Mucosa of descending colon (tissue), 3 donors: ENCODE results near the gene SDE2. TPM values are rescaled to one million over a fixed set of nuclear protein-coding genes. Genes with fewer than 3 reads are reported as not detected.

Experiments
- ATAC-seq: fragments of 200-7000 bp; cut with Tn5 transposase; one replicate; pipeline ENCODE4 v1.9.1; 2020; ENCODE audit warnings: mild to moderate bottlenecking, moderate library complexity
- DNase-seq, 3 donors: peaks; one replicate each; pipeline ENCODE4 v3.0.0-alpha.2; 2020
- H3K36me3 ChIP-seq: fragments of 200-600 bp; one replicate; pipeline ENCODE4 v1.8.0; 2021; ENCODE audit warnings: low read depth, mild to moderate bottlenecking
- H3K4me1 ChIP-seq: fragments of 200-600 bp; one replicate; pipeline ENCODE4 v1.8.0; 2021; ENCODE audit warnings: low read depth, mild to moderate bottlenecking
- H3K4me3 ChIP-seq: fragments of 200-600 bp; one replicate; pipeline ENCODE4 v1.8.0; 2021; ENCODE audit warnings: mild to moderate bottlenecking
- H3K9me3 ChIP-seq: fragments of 200-600 bp; one replicate; pipeline ENCODE4 v1.8.0; 2021; ENCODE audit warnings: mild to moderate bottlenecking
- CTCF ChIP-seq: fragments of 200-600 bp; IDR thresholded peaks from one replicate; pipeline ENCODE4 v1.8.0; 2022; ENCODE audit warnings: antibody characterized with exemption, mild to moderate bottlenecking
- intact Hi-C, 2 donors: fragments of 100-400 bp; cut with DNase I in 1 of 2; cut with micrococcal nuclease in 1 of 2; formaldehyde crosslinking; loops; one replicate each; pipeline versions ENCODE4 v1.11.0 to v1.11.1; 2022; cut with DNase I, micrococcal nuclease
- total RNA-seq, 3 donors: library from RNA; stranded (reverse); fragmentation: NEBNext Ultra II Directional in 2 of 3; extraction: Animal tissue kit (Norgen Biotek cat#: 25700) in 2 of 3; gene quantifications; one replicate each; pipeline versions ENCODE4 v1.2.1 to v1.2.4, GENCODE V29; 2021 to 2023
- donor health status: DM: no; HTN: no; CAD: no; lungs with moderate emphysema.
- donor health status: DM: no; HTN: no; CAD: no.
- donor health status: DM: no; HTN: yes; CAD: no.

SDE2 gene
- total RNA-seq, 3 donors from 2014 or later = 14.1 to 21.0 (median 15.0) TPM

- Histone ChIP-seq H3K4me1 (peaks cover 26% of the 10 kb centered on the region), H3K9me3 (no peaks in the 10 kb centered on the region), H3K4me3 (no peak overlapping the region), H3K36me3 (no peaks in the 10 kb centered on the region)
- intact Hi-C loops = no loop called here
- DNase-seq (peak in 1 of 3 donors; percentile 39), ATAC-seq (peak; percentile 35)
- no peak for TF ChIP-seq CTCF
Observed at GRCh38 chr1:226029568-226030225, 30.6 kb upstream of the SDE2 start.

GRCh38 chr1:226029093-226029496 is 30.0 kb upstream of the SDE2 start:
- Histone ChIP-seq H3K9me3 (no peaks in the 10 kb centered on the region), H3K36me3 (no peaks in the 10 kb centered on the region), H3K4me1 (peaks cover 21% of the 10 kb centered on the region), H3K4me3 (no peak overlapping the region)
- peak; percentile 89 for ATAC-seq
- DNase-seq = peak in 2 of 3 donors; percentile 78 to 79
- intact Hi-C loops = no loop called here
- no peak for TF ChIP-seq CTCF

GRCh38 chr1:226027538-226028217 is 28.5 kb upstream of the SDE2 start:
- intact Hi-C loops = no loop called here
- no peak for TF ChIP-seq CTCF
- DNase-seq = peak in 1 of 3 donors; percentile 54
- H3K9me3 ChIP-seq = no peaks in the 10 kb centered on the region
- H3K4me1 ChIP-seq = peaks cover 17% of the 10 kb centered on the region
- H3K4me3 ChIP-seq = no peak overlapping the region
- peak; percentile 67 for ATAC-seq
- H3K36me3 ChIP-seq = no peaks in the 10 kb centered on the region

- H3K36me3 ChIP-seq = no peaks in the 10 kb centered on the region
- no peak for ATAC-seq
- H3K4me1 ChIP-seq = peaks cover 17% of the 10 kb centered on the region
- no peaks in the 10 kb centered on the region for H3K9me3 ChIP-seq
- TF ChIP-seq CTCF = no peak
- no peak overlapping the region for H3K4me3 ChIP-seq
- intact Hi-C loops = no loop called here
- no peak for DNase-seq
Observed at GRCh38 chr1:226026833-226027232, 27.7 kb upstream of the SDE2 start.

- ATAC-seq = no peak
- no peak for TF ChIP-seq CTCF
- Histone ChIP-seq H3K9me3 (no peaks in the 10 kb centered on the region), H3K4me1 (peaks cover 14% of the 10 kb centered on the region), H3K36me3 (no peaks in the 10 kb centered on the region), H3K4me3 (no peak overlapping the region)
- no peak for DNase-seq
- intact Hi-C loops = no loop called here
Observed at GRCh38 chr1:226023735-226024134, 24.6 kb upstream of the SDE2 start.
